Natural killer cell (primary cell): ENCODE data around the gene SNX11. TPM values are rescaled to one million over a fixed set of nuclear protein-coding genes. Genes with fewer than 3 reads are reported as not detected.
A peak's percentile ranks its signal among the peaks of the same experiment; 100 is the strongest.

Experiments
- ATAC-seq, 3 donors: fragments of 150-1000 bp in 2 of 3; fragments of 200-7000 bp in 1 of 3; cut with Tn5 transposase; 1 replicate in 1 of 3; 2 replicates in 2 of 3; pipeline ENCODE4 v1.10.0; 2021; ENCODE audit warnings: mild to moderate bottlenecking in 2 of 3, moderate library complexity in 2 of 3
- DNase-seq, 2 donors: peaks; one replicate each; pipeline versions ENCODE4 v3.0.0 to v3.0.0-alpha.2; 2013 to 2021; ENCODE audit warnings: mixed read lengths in 1 of 2
- H3K27ac ChIP-seq: one replicate; pipeline ENCODE4 v1.5.1; 2013; ENCODE audit warnings: mild to moderate bottlenecking, low read length
- H3K27me3 ChIP-seq: one replicate; pipeline ENCODE4 v1.6.1; 2013; ENCODE audit warnings: low read length; ENCODE audit not compliant: control insufficient read depth, insufficient read depth
- H3K36me3 ChIP-seq: one replicate; pipeline ENCODE4 v1.6.1; 2013; ENCODE audit warnings: low read length; ENCODE audit not compliant: control insufficient read depth, insufficient read depth
- H3K4me1 ChIP-seq: one replicate; pipeline ENCODE4 v1.6.1; 2013; ENCODE audit warnings: low read length; ENCODE audit not compliant: control insufficient read depth, insufficient read depth
- H3K4me3 ChIP-seq: one replicate; pipeline ENCODE4 v1.5.1; 2013; ENCODE audit warnings: low read length
- H3K9me3 ChIP-seq: one replicate; pipeline ENCODE4 v1.6.1; 2013; ENCODE audit warnings: low read length; ENCODE audit not compliant: control insufficient read depth, insufficient read depth
- H3K27ac Mint-ChIP-seq, 2 donors: one replicate each; pipeline ENCODE4 v1.8.0; 2022; ENCODE audit warnings: mild to moderate bottlenecking in 2 of 2, mixed read lengths in 2 of 2, moderate library complexity in 1 of 2
- H3K27me3 Mint-ChIP-seq, 2 donors: one replicate each; pipeline ENCODE4 v1.8.0; 2022; ENCODE audit warnings: low read depth in 2 of 2, mixed read lengths in 2 of 2
- H3K36me3 Mint-ChIP-seq: one replicate; pipeline ENCODE4 v1.8.0; 2022; ENCODE audit warnings: mixed read lengths
- H3K4me1 Mint-ChIP-seq, 2 donors: one replicate each; pipeline ENCODE4 v1.8.0; 2022; ENCODE audit warnings: mixed read lengths in 2 of 2
- H3K4me3 Mint-ChIP-seq: one replicate; pipeline ENCODE4 v1.8.0; 2022; ENCODE audit warnings: mild to moderate bottlenecking, moderate library complexity, mixed read lengths
- H3K9me3 Mint-ChIP-seq, 2 donors: one replicate each; pipeline ENCODE4 v1.8.0; 2022; ENCODE audit warnings: mixed read lengths in 2 of 2
- CTCF ChIP-seq: fragments of 200-600 bp; IDR thresholded peaks from one replicate; pipeline ENCODE4 v1.8.0; 2022; ENCODE audit warnings: antibody characterized with exemption
- WGBS: methylation state at CpG from one replicate; pipeline ENCODE4 v1.1.7; 2013; ENCODE audit warnings: missing lambda C conversion rate; ENCODE audit not compliant: insufficient coverage; 5-methylcytosine and 5-hydroxymethylcytosine counted together
- intact Hi-C: fragments of 100-400 bp; cut with micrococcal nuclease; formaldehyde crosslinking; loops from one replicate; pipeline ENCODE4 v1.14.2; 2022
- total RNA-seq, 4 donors: library from RNA; stranded (reverse); fragments of 120-200 nt in 1 of 4; gene quantifications; one replicate each; pipeline versions ENCODE4 v1.2.3 to v1.2.4, GENCODE V29; 2013 to 2022

The SNX11 gene
- total RNA-seq, 3 donors from 2014 or later (not counting 1 experiment from before 2014, with no cell fraction given): 22.4 to 43.2 (median 33.2) TPM

GRCh38 chr17:48161127-48161905 is 53.8 kb downstream of the SNX11 start:
- Mint-ChIP-seq H3K4me1 (peaks cover 10 to 12% of the 10 kb centered on the region in 2 donors), H3K4me3 (no peak overlapping the region), H3K9me3 (no peaks in the 10 kb centered on the region), H3K27me3 (no peaks in the 10 kb centered on the region), H3K27ac (peak overlapping the region in 1 of 2 donors; percentile 37), H3K36me3 (peaks cover 20% of the 10 kb centered on the region)
- Histone ChIP-seq H3K4me1 (no peaks in the 10 kb centered on the region), H3K27ac (no peak overlapping the region), H3K4me3 (no peak overlapping the region), H3K9me3 (no peaks in the 10 kb centered on the region), H3K36me3 (peaks cover 41% of the 10 kb centered on the region), H3K27me3 (no peaks in the 10 kb centered on the region)
- ATAC-seq (no peak), DNase-seq (no peak)
- intact Hi-C loops: no loop called here
- 100% methylated on average over 1 of the region's 4 CpGs for WGBS
- TF ChIP-seq CTCF: no peak

DNA sequence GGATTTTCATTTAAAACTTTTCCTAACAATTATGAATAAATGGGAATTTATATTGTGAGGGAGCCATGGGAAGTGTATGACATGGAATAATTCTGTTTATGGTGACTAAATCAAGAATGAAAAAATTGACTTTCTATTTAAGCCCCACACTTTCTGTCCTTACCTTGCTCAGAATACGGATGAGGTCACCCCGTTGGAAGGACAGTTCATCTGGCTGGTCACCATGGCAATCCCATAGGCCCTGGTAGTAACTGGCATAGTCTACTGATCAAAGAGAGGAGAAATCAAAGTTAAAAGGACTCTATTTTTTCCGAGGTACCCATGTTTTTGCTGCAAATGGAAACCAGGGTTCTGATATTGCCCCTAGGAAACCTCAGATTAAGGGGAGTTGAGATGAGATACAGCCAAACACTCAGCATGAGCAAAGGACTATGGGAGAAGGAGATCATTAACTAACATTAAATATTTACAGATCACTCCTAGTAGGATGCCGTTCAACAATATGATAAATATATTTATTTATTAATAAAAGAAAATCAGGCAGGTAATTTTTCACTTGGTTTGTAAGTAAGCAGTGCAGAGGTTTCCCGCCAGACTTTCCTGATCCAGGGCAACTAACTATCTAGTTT is 54.9 kb downstream of the SNX11 start:
- H3K36me3 ChIP-seq: peaks cover 37% of the 10 kb centered on the region
- 92% methylated on average over 3 of the region's 5 CpGs for WGBS
- no peak overlapping the region for H3K4me3 ChIP-seq
- ATAC-seq (no peak), DNase-seq (no peak)
- no peaks in the 10 kb centered on the region for H3K4me1 ChIP-seq
- H3K27me3 Mint-ChIP-seq: no peaks in the 10 kb centered on the region
- no peak for TF ChIP-seq CTCF
- H3K4me1 Mint-ChIP-seq: peaks cover 10 to 12% of the 10 kb centered on the region in 2 donors
- H3K27ac ChIP-seq: no peak overlapping the region
- H3K27ac Mint-ChIP-seq: no peak overlapping the region
- no peaks in the 10 kb centered on the region for H3K9me3 ChIP-seq
- no peaks in the 10 kb centered on the region for H3K27me3 ChIP-seq
- intact Hi-C loops: no loop called here
- H3K4me3 Mint-ChIP-seq: no peak overlapping the region
- H3K36me3 Mint-ChIP-seq: peaks cover 20% of the 10 kb centered on the region
- H3K9me3 Mint-ChIP-seq: no peaks in the 10 kb centered on the region

DNA sequence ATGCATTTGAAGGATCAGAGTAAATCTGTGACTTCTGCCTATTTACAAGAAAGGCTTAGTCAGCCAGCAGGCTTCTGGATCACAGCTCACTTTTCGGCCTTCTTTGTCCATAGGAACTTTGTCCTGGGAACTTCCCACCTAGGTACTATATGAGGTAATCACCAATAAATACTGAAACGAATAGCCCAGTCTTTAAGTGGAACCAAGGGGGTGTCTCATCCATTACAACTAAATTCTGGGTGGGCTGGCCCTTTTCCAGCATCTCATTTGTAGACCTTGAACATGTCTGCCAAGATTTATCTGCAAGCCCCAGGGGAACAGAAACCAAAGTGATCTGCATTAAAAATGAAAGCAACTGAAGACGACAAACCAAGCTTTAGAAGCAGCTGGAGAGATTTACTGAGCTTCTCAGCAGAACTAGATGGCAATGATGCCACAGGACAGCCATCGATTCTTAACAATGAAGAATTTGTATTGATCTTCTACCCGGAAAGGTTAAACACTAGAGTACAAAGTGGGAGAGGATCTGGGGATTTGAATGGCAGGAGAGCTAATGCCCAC is 55.5 kb downstream of the SNX11 start:
- Histone ChIP-seq H3K4me3 (no peak overlapping the region), H3K27ac (no peak overlapping the region), H3K36me3 (peaks cover 41% of the 10 kb centered on the region), H3K4me1 (no peaks in the 10 kb centered on the region), H3K9me3 (no peaks in the 10 kb centered on the region), H3K27me3 (no peaks in the 10 kb centered on the region)
- H3K27me3 Mint-ChIP-seq: no peaks in the 10 kb centered on the region
- intact Hi-C loops: no loop called here
- peaks cover 20% of the 10 kb centered on the region for H3K36me3 Mint-ChIP-seq
- peak overlapping the region; percentile 53 to 54 for H3K27ac Mint-ChIP-seq
- TF ChIP-seq CTCF: no peak
- no peaks in the 10 kb centered on the region for H3K9me3 Mint-ChIP-seq
- H3K4me3 Mint-ChIP-seq: no peak overlapping the region
- peaks cover 10 to 12% of the 10 kb centered on the region in 2 donors for H3K4me1 Mint-ChIP-seq
- no peak for DNase-seq
- no peak for ATAC-seq
- 64% methylated on average over 5 of the region's 5 CpGs for WGBS
